SK-N-SH treated with all-trans-retinoic acid at 6 μM for 48 hours (cell line): Measurements from ENCODE around the gene TYK2.

Experiments used
- ATAC-seq: fragments of 200-7000 bp; cut with Tn5 transposase; 3 replicates; pipeline ENCODE4 v1.9.1; 2020; ENCODE audit warnings: mild to moderate bottlenecking, moderate library complexity
- ARNTL ChIP-seq: fragments of 450-650 bp; formaldehyde crosslinking; IDR thresholded peaks from 2 replicates; pipeline ENCODE4 v1.5.0; 2020; ENCODE audit warnings: low read depth, mild to moderate bottlenecking, moderate library complexity, borderline replicate concordance
- BACH2 ChIP-seq: fragments of 250-450 bp; sonication (Bioruptor Pico); IDR thresholded peaks from 2 replicates; pipeline ENCODE4 v1.9.0; 2021; ENCODE audit warnings: mild to moderate bottlenecking, borderline replicate concordance
- ESRRG ChIP-seq: fragments of 250-450 bp; sonication (Bioruptor Pico); IDR thresholded peaks from 2 replicates; pipeline ENCODE4 v1.6.1; 2021; ENCODE audit warnings: mild to moderate bottlenecking
- GLIS3 ChIP-seq: fragments of 250-450 bp; sonication (Bioruptor Pico); IDR thresholded peaks from 2 replicates; pipeline ENCODE4 v1.5.0; 2020; ENCODE audit warnings: mild to moderate bottlenecking, moderate library complexity
- ISL1 ChIP-seq: fragments of 250-450 bp; sonication (Bioruptor Pico); IDR thresholded peaks from 2 replicates; pipeline ENCODE4 v2.1.2; 2022; ENCODE audit warnings: mild to moderate bottlenecking, moderate library complexity
- OSR1 ChIP-seq: fragments of 250-450 bp; sonication (Bioruptor Pico); IDR thresholded peaks from 2 replicates; pipeline ENCODE4 v1.8.0; 2022; ENCODE audit warnings: moderate library complexity, mild to moderate bottlenecking, inconsistent platforms
- PATZ1 ChIP-seq: fragments of 250-450 bp; sonication (Bioruptor Pico); IDR thresholded peaks from 2 replicates; pipeline ENCODE4 v1.8.0; 2020; ENCODE audit warnings: mild to moderate bottlenecking, moderate library complexity, borderline replicate concordance
- PPARA ChIP-seq: fragments of 250-450 bp; sonication (Bioruptor Pico); IDR thresholded peaks from 2 replicates; pipeline ENCODE4 v1.5.0; 2020; ENCODE audit warnings: mild to moderate bottlenecking, borderline replicate concordance
- RARB ChIP-seq: fragments of 250-450 bp; sonication (Bioruptor Pico); IDR thresholded peaks from 2 replicates; pipeline ENCODE4 v1.8.0; 2021; ENCODE audit warnings: mild to moderate bottlenecking, moderate library complexity
- SNAI2 ChIP-seq: fragments of 250-450 bp; sonication (Bioruptor Pico); IDR thresholded peaks from 2 replicates; pipeline ENCODE4 v1.5.0; 2020; ENCODE audit warnings: mild to moderate bottlenecking, moderate library complexity
- TCF4 ChIP-seq: fragments of 250-450 bp; sonication (Bioruptor Pico); IDR thresholded peaks from 2 replicates; pipeline ENCODE4 v1.8.0; 2021; ENCODE audit warnings: mild to moderate bottlenecking, moderate library complexity, borderline replicate concordance
- TOX ChIP-seq: fragments of 250-450 bp; sonication (Bioruptor Pico); IDR thresholded peaks from 2 replicates; pipeline ENCODE4 v1.8.0; 2021; ENCODE audit warnings: mild to moderate bottlenecking, moderate library complexity, borderline replicate concordance
- ZC3H10 ChIP-seq: fragments of 250-450 bp; sonication (Bioruptor Pico); IDR thresholded peaks from 2 replicates; pipeline ENCODE4 v1.5.1; 2021; ENCODE audit warnings: mild to moderate bottlenecking, moderate library complexity
- ZFP3 ChIP-seq: fragments of 250-450 bp; sonication (Bioruptor Pico); IDR thresholded peaks from 2 replicates; pipeline ENCODE4 v1.5.0; 2020; ENCODE audit warnings: mild to moderate bottlenecking, moderate library complexity
- ZFP30 ChIP-seq: fragments of 450-650 bp; formaldehyde crosslinking; IDR thresholded peaks from 2 replicates; pipeline ENCODE4 v1.5.0; 2022; ENCODE audit warnings: mild to moderate bottlenecking, moderate library complexity
- ZNF565 ChIP-seq: fragments of 450-650 bp; formaldehyde crosslinking; conservative IDR thresholded peaks from 2 replicates; pipeline ENCODE4 v1.5.0; 2020; ENCODE audit warnings: low read depth, mild to moderate bottlenecking, moderate library complexity
- ZNF70 ChIP-seq: fragments of 450-650 bp; formaldehyde crosslinking; IDR thresholded peaks from 2 replicates; pipeline ENCODE4 v1.5.0; 2020; ENCODE audit warnings: mild to moderate bottlenecking, moderate library complexity
- ZNF8 ChIP-seq: fragments of 450-650 bp; formaldehyde crosslinking; IDR thresholded peaks from 2 replicates; pipeline ENCODE4 v1.5.0; 2020; ENCODE audit warnings: mild to moderate bottlenecking, moderate library complexity
- TF ChIP-seq, protein P1 (sequence below): fragments of 250-450 bp; sonication (Bioruptor Pico); IDR thresholded peaks from 2 replicates; pipeline ENCODE4 v1.5.1; 2020; ENCODE audit warnings: low read depth, mild to moderate bottlenecking, moderate library complexity
- TF ChIP-seq, protein P2 (sequence below): fragments of 250-450 bp; sonication (Bioruptor Pico); IDR thresholded peaks from 2 replicates; pipeline ENCODE4 v1.8.0; 2021; ENCODE audit warnings: low read depth, mild to moderate bottlenecking, moderate library complexity, borderline replicate concordance
- TF ChIP-seq, protein P3 (sequence below): fragments of 250-450 bp; sonication (Bioruptor Pico); IDR thresholded peaks from 2 replicates; pipeline ENCODE4 v1.5.1; 2021; ENCODE audit warnings: mild to moderate bottlenecking, moderate library complexity

TYK2 gene

GRCh38 chr19:10420444-10421239 is 40.3 kb upstream of the TYK2 start, which contains the start of gene PDE4A:
TSS of gene PDE4A (plus strand) at chr19:10420538. CDS start at chr19:10420765, 227 bp downstream.
- TF ChIP-seq, protein P1, sequence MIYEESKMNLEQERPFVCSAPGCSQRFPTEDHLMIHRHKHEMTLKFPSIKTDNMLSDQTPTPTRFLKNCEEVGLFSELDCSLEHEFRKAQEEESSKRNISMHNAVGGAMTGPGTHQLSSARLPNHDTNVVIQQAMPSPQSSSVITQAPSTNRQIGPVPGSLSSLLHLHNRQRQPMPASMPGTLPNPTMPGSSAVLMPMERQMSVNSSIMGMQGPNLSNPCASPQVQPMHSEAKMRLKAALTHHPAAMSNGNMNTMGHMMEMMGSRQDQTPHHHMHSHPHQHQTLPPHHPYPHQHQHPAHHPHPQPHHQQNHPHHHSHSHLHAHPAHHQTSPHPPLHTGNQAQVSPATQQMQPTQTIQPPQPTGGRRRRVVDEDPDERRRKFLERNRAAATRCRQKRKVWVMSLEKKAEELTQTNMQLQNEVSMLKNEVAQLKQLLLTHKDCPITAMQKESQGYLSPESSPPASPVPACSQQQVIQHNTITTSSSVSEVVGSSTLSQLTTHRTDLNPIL = no peak
- TF ChIP-seq ZNF70 (CRISPR knock-in tag) (no peak), SNAI2 (no peak), GLIS3 (no peak), TOX (no peak), RARB (CRISPR knock-in tag) (no peak), ZC3H10 (CRISPR knock-in tag) (no peak), PPARA (CRISPR knock-in tag) (no peak), ZFP30 (CRISPR knock-in tag) (no peak), ESRRG (CRISPR knock-in tag) (no peak), OSR1 (no peak), ISL1 (CRISPR knock-in tag) (no peak), ZNF565 (no peak), ARNTL (CRISPR knock-in tag) (no peak), TCF4 (CRISPR knock-in tag) (no peak), BACH2 (no peak), ZFP3 (CRISPR knock-in tag) (no peak)
- TF ChIP-seq, protein P2, sequence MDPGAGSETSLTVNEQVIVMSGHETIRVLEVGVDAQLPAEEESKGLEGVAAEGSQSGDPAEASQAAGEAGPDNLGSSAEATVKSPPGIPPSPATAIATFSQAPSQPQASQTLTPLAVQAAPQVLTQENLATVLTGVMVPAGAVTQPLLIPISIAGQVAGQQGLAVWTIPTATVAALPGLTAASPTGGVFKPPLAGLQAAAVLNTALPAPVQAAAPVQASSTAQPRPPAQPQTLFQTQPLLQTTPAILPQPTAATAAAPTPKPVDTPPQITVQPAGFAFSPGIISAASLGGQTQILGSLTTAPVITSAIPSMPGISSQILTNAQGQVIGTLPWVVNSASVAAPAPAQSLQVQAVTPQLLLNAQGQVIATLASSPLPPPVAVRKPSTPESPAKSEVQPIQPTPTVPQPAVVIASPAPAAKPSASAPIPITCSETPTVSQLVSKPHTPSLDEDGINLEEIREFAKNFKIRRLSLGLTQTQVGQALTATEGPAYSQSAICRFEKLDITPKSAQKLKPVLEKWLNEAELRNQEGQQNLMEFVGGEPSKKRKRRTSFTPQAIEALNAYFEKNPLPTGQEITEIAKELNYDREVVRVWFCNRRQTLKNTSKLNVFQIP = no peak
- TF ChIP-seq, protein P3, sequence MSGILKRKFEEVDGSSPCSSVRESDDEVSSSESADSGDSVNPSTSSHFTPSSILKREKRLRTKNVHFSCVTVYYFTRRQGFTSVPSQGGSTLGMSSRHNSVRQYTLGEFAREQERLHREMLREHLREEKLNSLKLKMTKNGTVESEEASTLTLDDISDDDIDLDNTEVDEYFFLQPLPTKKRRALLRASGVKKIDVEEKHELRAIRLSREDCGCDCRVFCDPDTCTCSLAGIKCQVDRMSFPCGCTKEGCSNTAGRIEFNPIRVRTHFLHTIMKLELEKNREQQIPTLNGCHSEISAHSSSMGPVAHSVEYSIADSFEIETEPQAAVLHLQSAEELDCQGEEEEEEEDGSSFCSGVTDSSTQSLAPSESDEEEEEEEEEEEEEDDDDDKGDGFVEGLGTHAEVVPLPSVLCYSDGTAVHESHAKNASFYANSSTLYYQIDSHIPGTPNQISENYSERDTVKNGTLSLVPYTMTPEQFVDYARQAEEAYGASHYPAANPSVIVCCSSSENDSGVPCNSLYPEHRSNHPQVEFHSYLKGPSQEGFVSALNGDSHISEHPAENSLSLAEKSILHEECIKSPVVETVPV (CRISPR knock-in tag) = no peak
- ATAC-seq = no peak

GRCh38 chr19:10419646-10420443 is 39.5 kb upstream of the TYK2 start:
- TF ChIP-seq TCF4 (CRISPR knock-in tag) (no peak), ARNTL (CRISPR knock-in tag) (no peak), ZNF8 (CRISPR knock-in tag) (no peak)
- TF ChIP-seq, protein P1 = no peak
- peak; percentile 7; the same call in 1 of the 3 replicates for ATAC-seq

GRCh38 chr19:10419200-10419645 is 38.9 kb upstream of the TYK2 start:
- no peak for TF ChIP-seq PPARA (CRISPR knock-in tag)
- no peak for TF ChIP-seq RARB (CRISPR knock-in tag)
- no peak for TF ChIP-seq PATZ1
- TF ChIP-seq ZNF8 (CRISPR knock-in tag) = no peak
- TF ChIP-seq, protein P1 = no peak
- no peak for ATAC-seq
